T-cell (primary cell): ENCODE measurements around the gene RAB4A. TPM values are rescaled to one million over a fixed set of nuclear protein-coding genes. Genes with fewer than 3 reads are reported as not detected.

Experiments
- ATAC-seq, 4 experiments: fragments of 200-7000 bp in 3 of 4; fragments of 150-1000 bp in 1 of 4; cut with Tn5 transposase; replicated peaks in 1 of 4; 1 replicate in 3 of 4; 2 replicates in 1 of 4; pipeline ENCODE4 v1.10.0; 2021; ENCODE audit warnings: moderate library complexity in 3 of 4, mild to moderate bottlenecking in 2 of 4, moderate number of reproducible peaks in 1 of 4
- CTCF ChIA-PET, 2 donors: fragments of 300-600 bp; sonication (Branson Sonifier 250); formaldehyde crosslinking; loops; one replicate each; lab custom pipeline; 2022; ENCODE audit warnings: antibody characterized with exemption in 2 of 2; lab: Charles Lee
- POLR2A ChIA-PET, 2 donors: fragments of 300-600 bp; sonication (Branson Sonifier 250); formaldehyde crosslinking; loops; one replicate each; lab custom pipeline; 2022; ENCODE audit warnings: antibody characterized with exemption in 2 of 2; lab: Charles Lee
- DNase-seq, 35 experiments: peaks; one replicate each; pipeline versions ENCODE4 v3.0.0 to v3.0.0-alpha.2; 2013 to 2023
- H3K27ac ChIP-seq: one replicate; pipeline ENCODE4 v1.5.1; 2013; ENCODE audit warnings: low read length
- H3K27me3 ChIP-seq, 2 experiments: replicated peaks in 1 of 2; 1 replicate in 1 of 2; 2 replicates in 1 of 2; pipeline versions ENCODE4 v1.6.1 to v1.7.0; 2013; ENCODE audit warnings: low read length in 1 of 2, mixed read lengths in 1 of 2; ENCODE audit not compliant: control insufficient read depth in 2 of 2, insufficient read depth in 2 of 2; ENCODE audit errors: extremely low read depth in 1 of 2
- H3K36me3 ChIP-seq, 2 donors: 1 replicate in 1 of 2; 2 replicates in 1 of 2; pipeline versions ENCODE4 v1.6.1 to v1.7.0; 2013; ENCODE audit warnings: low read length in 1 of 2; ENCODE audit not compliant: control insufficient read depth in 2 of 2, insufficient read depth in 1 of 2; ENCODE audit errors: extremely low read depth in 1 of 2
- H3K4me1 ChIP-seq, 2 experiments: 1 replicate in 1 of 2; 2 replicates in 1 of 2; pipeline versions ENCODE4 v1.6.1 to v1.7.0; 2013; ENCODE audit warnings: low read length in 2 of 2, mixed read lengths in 1 of 2; ENCODE audit not compliant: insufficient read depth in 2 of 2, control insufficient read depth in 1 of 2; ENCODE audit errors: extremely low read depth in 1 of 2
- H3K4me3 ChIP-seq, 2 donors: 1 replicate in 1 of 2; 2 replicates in 1 of 2; pipeline versions ENCODE4 v1.5.1 to v1.7.0; 2013; ENCODE audit warnings: mild to moderate bottlenecking in 2 of 2, low read length in 1 of 2, moderate library complexity in 1 of 2; ENCODE audit not compliant: control insufficient read depth in 1 of 2; ENCODE audit errors: extremely low read depth in 1 of 2
- H3K9me3 ChIP-seq: 2 replicates; pipeline ENCODE4 v1.7.0; 2013
- H3K27ac Mint-ChIP-seq, 2 donors: one replicate each; pipeline ENCODE4 v1.8.0; 2020 to 2021; ENCODE audit warnings: mild to moderate bottlenecking in 2 of 2, mixed read lengths in 2 of 2
- H3K27me3 Mint-ChIP-seq, 2 donors: one replicate each; pipeline ENCODE4 v1.8.0; 2021 to 2022; ENCODE audit warnings: mixed read lengths in 2 of 2
- H3K36me3 Mint-ChIP-seq: one replicate; pipeline ENCODE4 v1.8.0; 2021; ENCODE audit warnings: mixed read lengths
- H3K4me1 Mint-ChIP-seq, 3 donors: one replicate each; pipeline ENCODE4 v1.8.0; 2020 to 2022; ENCODE audit warnings: mixed read lengths in 3 of 3, mild to moderate bottlenecking in 1 of 3
- H3K4me3 Mint-ChIP-seq, 3 donors: one replicate each; pipeline ENCODE4 v1.8.0; 2020 to 2022; ENCODE audit warnings: mild to moderate bottlenecking in 3 of 3, mixed read lengths in 3 of 3, moderate library complexity in 3 of 3
- H3K9me3 Mint-ChIP-seq, 3 donors: one replicate each; pipeline ENCODE4 v1.8.0; 2020 to 2022; ENCODE audit warnings: mixed read lengths in 3 of 3
- WGBS: methylation state at CpG from one replicate; pipeline ENCODE4 v1.1.5; 2013; ENCODE audit warnings: missing lambda C conversion rate; ENCODE audit not compliant: insufficient coverage; 5-methylcytosine and 5-hydroxymethylcytosine counted together
- total RNA-seq, 35 experiments: library from RNA in 6 of 35; stranded (reverse) in 6 of 35; fragments of 120-200 nt in 1 of 35; gene quantifications; one replicate each; pipeline versions ENCODE4 v1.2.1 to v1.2.4 and lab custom pipeline; 2013 to 2026

RAB4A gene
- total RNA-seq, 5 donors from 2014 or later (not counting 1 experiment from before 2014, with no cell fraction given), result 25.4 to 52.1 (median 44.6) TPM

DNA sequence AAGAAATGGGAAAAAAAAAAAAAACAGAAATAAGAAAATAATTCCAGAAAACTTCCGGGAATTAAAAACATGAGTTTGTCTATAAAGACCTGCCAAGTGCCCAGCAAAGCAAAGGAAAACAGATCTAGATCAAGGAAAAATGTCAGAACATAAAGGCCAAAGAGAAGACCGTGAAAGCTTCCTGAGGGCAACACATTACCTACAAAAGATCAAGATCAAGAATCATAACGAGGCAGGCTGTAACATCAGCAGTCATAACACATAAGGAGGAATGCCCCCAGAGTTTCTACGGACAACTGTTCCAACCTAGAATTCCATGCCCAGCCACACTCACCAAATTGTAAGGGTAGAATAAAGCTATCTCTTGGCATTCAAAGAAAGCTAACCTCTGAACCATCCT is 68.2 kb downstream of the RAB4A start:
- 100% methylated on average over 1 of the region's 4 CpGs for WGBS
- no peak overlapping the region for H3K27ac ChIP-seq
- CTCF ChIA-PET, result no interaction called here
- peaks cover 8 to 27% of the 10 kb centered on the region in 2 experiments for H3K4me1 ChIP-seq
- Mint-ChIP-seq H3K36me3 (peaks cover 18% of the 10 kb centered on the region), H3K27me3 (no peaks in the 10 kb centered on the region), H3K4me3 (peak overlapping the region in 2 of 3 donors; percentile 25 to 89), H3K9me3 (no peaks in the 10 kb centered on the region), H3K4me1 (peaks cover 44 to 56% (median 47%) of the 10 kb centered on the region in 3 donors), H3K27ac (peak overlapping the region in 1 of 2 donors; percentile 50)
- POLR2A ChIA-PET, result interaction anchor here (0.6 to 0.7 kb wide), 3 partner anchors 13 to 598 kb away, joined by 3 to 7 read pairs (median 4); no protein-coding TSS in a partner anchor
- no peaks in the 10 kb centered on the region for H3K9me3 ChIP-seq
- peaks cover 0 to 1% of the 10 kb centered on the region in 2 experiments for H3K27me3 ChIP-seq
- DNase-seq (no peak), ATAC-seq (no peak)
- no peak overlapping the region for H3K4me3 ChIP-seq
- no peaks in the 10 kb centered on the region for H3K36me3 ChIP-seq

DNA sequence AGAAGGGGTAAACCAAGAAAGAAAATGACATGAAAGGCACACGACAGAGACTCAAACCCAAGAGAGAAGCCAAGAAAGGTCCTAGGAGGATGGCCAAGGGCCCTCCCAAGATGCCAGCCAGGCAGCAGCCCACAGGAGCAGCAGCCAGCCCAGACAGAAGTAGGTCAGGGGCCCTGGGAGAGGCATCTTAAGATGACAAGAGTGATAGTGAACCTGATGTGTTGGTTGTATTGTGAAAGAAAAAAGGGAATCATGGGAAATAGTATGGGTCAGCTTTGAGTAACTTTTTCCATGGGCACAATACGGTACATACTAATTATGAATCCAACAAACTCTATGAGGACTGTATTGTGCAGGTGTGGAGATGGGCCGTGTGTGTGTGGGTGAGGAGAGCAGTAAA is 68.6 kb downstream of the RAB4A start:
- ChIA-PET CTCF (no interaction called here), POLR2A (interaction anchor here (0.6 to 0.7 kb wide), 2 partner anchors 212 to 598 kb away, joined by 3 to 4 read pairs; no protein-coding TSS in a partner anchor)
- H3K4me3 ChIP-seq, result no peak overlapping the region
- peaks cover 14% of the 10 kb centered on the region for H3K36me3 Mint-ChIP-seq
- peak overlapping the region; percentile 11 to 13 for H3K27ac Mint-ChIP-seq
- no peak overlapping the region for H3K27ac ChIP-seq
- DNase-seq, result peak in 1 of 35 experiments; percentile 12
- no peaks in the 10 kb centered on the region for H3K9me3 Mint-ChIP-seq
- H3K4me1 ChIP-seq, result peaks cover 8 to 29% of the 10 kb centered on the region in 2 experiments
- no peak for ATAC-seq
- H3K4me3 Mint-ChIP-seq, result peak overlapping the region; percentile 0 to 89 (median 25)
- peaks cover 0 to 3% of the 10 kb centered on the region in 2 experiments for H3K27me3 ChIP-seq
- no peaks in the 10 kb centered on the region for H3K9me3 ChIP-seq
- no peaks in the 10 kb centered on the region for H3K27me3 Mint-ChIP-seq
- WGBS, result 75% methylated on average over 1 of the region's 3 CpGs
- H3K4me1 Mint-ChIP-seq, result peaks cover 44 to 60% (median 47%) of the 10 kb centered on the region in 3 donors
- no peaks in the 10 kb centered on the region for H3K36me3 ChIP-seq

DNA sequence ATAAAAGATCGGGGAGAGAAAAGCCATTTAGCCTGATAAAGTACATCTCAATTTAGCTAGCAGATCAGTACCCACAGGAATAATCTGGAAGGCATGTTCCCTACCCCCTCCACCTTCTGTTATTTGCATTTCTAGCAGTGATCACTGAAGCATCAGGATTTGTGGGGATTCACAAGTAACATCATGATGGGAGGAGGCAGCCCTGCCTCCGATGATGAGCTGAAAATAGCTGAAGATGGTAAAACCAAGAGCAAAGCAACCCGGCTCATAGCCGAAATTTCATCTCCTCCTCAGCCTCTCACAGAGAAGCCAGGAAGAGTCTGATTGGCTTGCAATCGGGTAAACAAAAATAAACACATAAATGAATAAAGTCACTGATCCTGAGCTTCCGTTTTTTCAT is 69.6 kb downstream of the RAB4A start:
- H3K36me3 ChIP-seq, result no peaks in the 10 kb centered on the region
- peaks cover 8 to 29% of the 10 kb centered on the region in 2 experiments for H3K4me1 ChIP-seq
- Mint-ChIP-seq H3K27me3 (peaks cover 2 to 5% of the 10 kb centered on the region in 2 donors), H3K4me1 (peaks cover 44 to 60% (median 47%) of the 10 kb centered on the region in 3 donors), H3K27ac (peak overlapping the region in 1 of 2 donors; percentile 47), H3K4me3 (peak overlapping the region; percentile 86 to 89 (median 88)), H3K36me3 (peaks cover 5% of the 10 kb centered on the region), H3K9me3 (no peaks in the 10 kb centered on the region)
- H3K9me3 ChIP-seq, result no peaks in the 10 kb centered on the region
- peaks cover 0 to 5% of the 10 kb centered on the region in 2 experiments for H3K27me3 ChIP-seq
- H3K4me3 ChIP-seq, result no peak overlapping the region
- no peak overlapping the region for H3K27ac ChIP-seq
- ChIA-PET CTCF (no interaction called here), POLR2A (no interaction called here)
- DNase-seq (no peak), ATAC-seq (no peak)
- WGBS, result 81% methylated on average over 3 of the region's 6 CpGs

DNA sequence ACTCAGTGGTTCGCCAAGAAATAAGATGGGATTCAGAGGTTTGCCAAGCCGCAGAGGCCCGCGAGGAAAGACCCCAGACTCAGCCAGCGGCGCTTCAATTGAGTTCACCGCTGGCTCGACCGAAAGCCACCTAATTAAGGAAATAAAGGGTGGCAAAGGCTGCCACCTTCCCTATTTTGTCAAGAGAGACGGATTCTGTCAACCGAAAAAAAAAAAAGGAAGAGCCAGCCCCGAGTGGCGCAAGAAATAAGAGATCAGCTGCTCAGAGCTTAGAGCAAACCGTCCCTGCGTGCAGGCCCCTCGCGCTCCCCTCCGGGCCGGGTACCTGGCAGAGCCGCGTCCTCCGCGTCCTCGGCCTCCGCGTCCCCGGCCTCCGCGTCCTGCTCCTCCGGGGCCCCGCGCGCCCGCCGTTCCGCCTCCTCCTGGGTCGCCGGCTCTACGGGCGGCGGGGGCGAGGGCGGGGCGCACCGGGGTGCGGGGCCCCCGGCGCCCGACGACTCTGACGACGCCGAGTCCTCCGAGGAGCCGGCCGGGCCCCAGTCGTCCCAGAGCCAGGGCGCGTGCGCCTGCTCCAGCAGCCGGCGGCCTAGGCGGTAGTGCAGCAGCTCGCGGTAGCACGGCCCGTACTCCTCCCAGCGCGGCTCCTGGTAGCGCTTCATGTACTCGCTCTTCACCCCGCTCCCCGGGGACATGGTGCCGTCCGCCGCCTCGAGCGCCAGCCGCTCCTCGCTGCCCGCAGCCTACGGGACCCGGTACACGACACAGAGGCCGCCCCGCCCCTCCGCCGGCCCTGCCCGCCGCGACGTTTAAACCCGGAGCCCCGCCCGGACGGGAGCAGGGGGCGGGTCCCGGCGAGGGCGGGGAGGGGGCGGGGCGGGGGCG is 71.1 kb downstream of the RAB4A start:
- Mint-ChIP-seq H3K36me3 (peaks cover 5% of the 10 kb centered on the region), H3K27ac (peak overlapping the region; percentile 72 to 79), H3K4me1 (peaks cover 42 to 52% (median 47%) of the 10 kb centered on the region in 3 donors), H3K4me3 (peak overlapping the region; percentile 86 to 89 (median 88)), H3K27me3 (peaks cover 5 to 6% of the 10 kb centered on the region in 2 donors), H3K9me3 (no peaks in the 10 kb centered on the region)
- Histone ChIP-seq H3K4me1 (peaks cover 8 to 29% of the 10 kb centered on the region in 2 experiments), H3K9me3 (no peaks in the 10 kb centered on the region), H3K36me3 (no peaks in the 10 kb centered on the region), H3K4me3 (peak overlapping the region; percentile 69 to 73), H3K27me3 (peaks cover 0 to 6% of the 10 kb centered on the region in 2 experiments), H3K27ac (peak overlapping the region; percentile 34)
- ATAC-seq (peak; percentile 79 to 85 (median 80)), DNase-seq (peak in 34 of 35 experiments; percentile 61 to 89 (median 74))
- ChIA-PET POLR2A (interaction anchor here in 1 of 2 donors (0.7 kb wide), 1 partner anchor 1021 kb away, joined by 5 read pairs; no protein-coding TSS in a partner anchor), CTCF (interaction anchor here in 1 of 2 donors (0.7 kb wide), 1 partner anchor 1230 kb away, joined by 3 read pairs; no protein-coding TSS in a partner anchor)
- WGBS, result under 1% methylated on average over 94 of the region's 103 CpGs

DNA sequence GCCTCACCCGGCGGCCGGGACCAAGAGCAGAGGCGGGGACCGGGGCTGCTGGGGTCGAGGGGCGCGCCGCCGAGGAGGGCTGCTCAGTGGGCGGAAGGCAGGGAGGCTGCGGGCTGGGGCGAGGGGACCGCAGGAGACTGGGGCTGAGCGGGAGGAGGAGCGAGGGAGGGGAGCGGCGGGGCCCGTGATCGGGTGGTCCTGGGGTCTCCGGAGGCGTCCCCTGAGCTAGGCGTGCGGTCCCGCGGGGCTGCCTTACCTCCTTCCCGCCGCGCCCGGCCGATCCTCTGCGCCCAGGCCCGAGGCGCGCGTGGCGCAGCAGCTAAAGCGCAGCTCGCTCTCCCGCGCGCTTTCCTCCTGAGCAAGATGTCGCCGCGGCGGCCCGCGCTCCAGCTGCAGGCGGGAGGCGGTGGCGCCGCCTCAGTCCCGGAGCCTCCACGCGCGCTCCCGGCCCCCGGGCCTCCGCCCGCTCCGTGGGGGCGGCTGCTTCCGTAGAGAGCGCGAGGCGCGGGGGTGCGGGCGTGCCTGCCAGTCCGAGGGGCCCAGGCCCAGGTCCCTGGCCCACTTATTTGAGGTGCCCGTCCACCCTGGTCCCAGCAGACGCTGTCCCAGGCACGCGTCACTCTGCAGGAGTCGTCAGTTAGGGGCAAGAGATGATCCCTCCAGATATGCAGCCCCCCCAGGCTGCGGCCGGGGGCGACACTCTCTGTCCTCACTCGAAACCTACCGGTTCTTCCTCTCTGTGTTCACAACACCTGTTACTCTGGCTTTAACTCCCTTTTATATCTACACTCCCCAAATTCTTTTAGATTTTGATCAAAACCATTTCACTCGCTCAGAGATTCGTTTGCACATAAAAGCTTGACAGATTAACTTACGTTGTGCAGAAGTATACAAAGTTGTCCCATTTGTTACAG is 72.0 kb downstream of the RAB4A start, which contains the start of gene CCSAP:
TSS of gene CCSAP (minus strand) at position 392 of the 914 bp plus-strand sequence. CDS start 582 bp downstream, outside the sequence.
- under 1% methylated on average over 80 of the region's 83 CpGs for WGBS

More for the DNA sequence above, 72.0 kb downstream of the RAB4A start, which contains the start of gene CCSAP:
- CTCF ChIA-PET, result no interaction called here
- ATAC-seq, result peak; percentile 60 to 66 (median 66)
- H3K27ac ChIP-seq, result peak within 1 kb of the TSS; percentile 47
- Mint-ChIP-seq H3K4me1 (peaks cover 36 to 43% (median 40%) of the 10 kb centered on the region in 3 donors), H3K27ac (peak within 1 kb of the TSS; percentile 77 to 82), H3K27me3 (peaks cover 9 to 11% of the 10 kb centered on the region in 2 donors), H3K9me3 (no peaks in the 10 kb centered on the region), H3K4me3 (peak within 1 kb of the TSS; percentile 86 to 89 (median 88)), H3K36me3 (peaks cover 5% of the 10 kb centered on the region)
- H3K27me3 ChIP-seq, result peaks cover 0 to 6% of the 10 kb centered on the region in 2 experiments
- H3K4me1 ChIP-seq, result peaks cover 7 to 29% of the 10 kb centered on the region in 2 experiments
- no peaks in the 10 kb centered on the region for H3K36me3 ChIP-seq
- DNase-seq, result peak in 30 of 35 experiments; percentile 32 to 81 (median 54)
- no peaks in the 10 kb centered on the region for H3K9me3 ChIP-seq
- peak within 1 kb of the TSS; percentile 69 to 73 for H3K4me3 ChIP-seq
- POLR2A ChIA-PET, result no interaction called here
